22Rv1 (cell line): ENCODE results near the gene RALGPS1.

Experiments used
- CTCF ChIP-seq: fragments of 450-650 bp; IDR thresholded peaks from 2 replicates; pipeline ENCODE4 v1.5.1; 2017; ENCODE audit warnings: mild to moderate bottlenecking
- ZFX ChIP-seq: fragments of 450-650 bp; IDR thresholded peaks from 2 replicates; pipeline ENCODE4 v1.6.1; 2017; ENCODE audit warnings: antibody characterized with exemption, borderline replicate concordance

GRCh38 chr9:127144670-127145445 is 230.3 kb downstream of the RALGPS1 start:
- no peak for TF ChIP-seq CTCF
- TF ChIP-seq ZFX: no peak
